ENCODE results near the gene JAG2.

DNA sequence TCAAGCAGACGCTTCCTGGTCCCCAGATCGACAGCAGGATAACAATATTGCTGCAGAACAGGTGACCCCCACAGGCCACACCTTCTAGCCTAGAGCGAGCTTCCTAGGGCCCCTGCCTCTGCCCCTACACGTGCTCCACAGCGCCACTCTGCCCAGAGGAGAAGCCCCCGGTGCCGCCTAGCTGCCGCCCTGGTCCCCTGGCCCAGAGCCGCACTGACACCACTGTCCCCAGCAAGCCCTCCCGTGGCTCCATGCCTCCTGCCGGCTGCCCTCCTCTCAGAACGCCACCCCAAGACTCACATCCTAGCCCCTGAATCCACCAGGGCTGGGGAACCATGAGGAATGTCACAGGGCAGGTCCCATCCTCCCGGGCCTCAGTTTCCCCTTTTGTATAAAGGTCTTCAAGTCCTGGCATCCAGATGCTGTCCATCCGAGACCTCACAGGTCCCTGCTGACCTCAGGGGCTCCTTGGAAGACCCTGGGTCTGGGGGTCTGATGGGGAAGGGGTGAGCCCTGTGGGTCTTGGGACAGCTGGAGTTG is 31.0 kb downstream of the JAG2 start:
- TF ChIP-seq POLR2AphosphoS5 (IDR thresholded peaks at IDR 0.05) (no peak), EP300 (IDR thresholded peaks at IDR 0.05) (no peak)
- TF ChIP-seq, protein P1, sequence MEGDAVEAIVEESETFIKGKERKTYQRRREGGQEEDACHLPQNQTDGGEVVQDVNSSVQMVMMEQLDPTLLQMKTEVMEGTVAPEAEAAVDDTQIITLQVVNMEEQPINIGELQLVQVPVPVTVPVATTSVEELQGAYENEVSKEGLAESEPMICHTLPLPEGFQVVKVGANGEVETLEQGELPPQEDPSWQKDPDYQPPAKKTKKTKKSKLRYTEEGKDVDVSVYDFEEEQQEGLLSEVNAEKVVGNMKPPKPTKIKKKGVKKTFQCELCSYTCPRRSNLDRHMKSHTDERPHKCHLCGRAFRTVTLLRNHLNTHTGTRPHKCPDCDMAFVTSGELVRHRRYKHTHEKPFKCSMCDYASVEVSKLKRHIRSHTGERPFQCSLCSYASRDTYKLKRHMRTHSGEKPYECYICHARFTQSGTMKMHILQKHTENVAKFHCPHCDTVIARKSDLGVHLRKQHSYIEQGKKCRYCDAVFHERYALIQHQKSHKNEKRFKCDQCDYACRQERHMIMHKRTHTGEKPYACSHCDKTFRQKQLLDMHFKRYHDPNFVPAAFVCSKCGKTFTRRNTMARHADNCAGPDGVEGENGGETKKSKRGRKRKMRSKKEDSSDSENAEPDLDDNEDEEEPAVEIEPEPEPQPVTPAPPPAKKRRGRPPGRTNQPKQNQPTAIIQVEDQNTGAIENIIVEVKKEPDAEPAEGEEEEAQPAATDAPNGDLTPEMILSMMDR (IDR thresholded peaks at IDR 0.05) = no peak
